Measurements from ENCODE around the gene FOXI3.

GRCh38 chr2:88423733-88424132, 28.8 kb downstream of the FOXI3 start:
- no peak for TF ChIP-seq CTCF (IDR thresholded peaks at IDR 0.05; ENCODE audit: low read depth, low read length)
- no peak for TF ChIP-seq MYC (IDR thresholded peaks at IDR 0.05; ENCODE audit: low read depth, low read length)
